GM18502 (cell line): ENCODE results near the gene MMP23B.
"Not testable (repeated sequence)": the region's sequence is repeated elsewhere in the genome, so short reads cannot be mapped to it uniquely, and the experiment has no call there.

Experiments
- ATAC-seq: cut with Tn5 transposase; IDR thresholded peaks from one replicate; pipeline ENCODE4 v1.9.1; 2021; ENCODE audit warnings: mild to moderate bottlenecking; ENCODE audit not compliant: unreplicated experiment, poor library complexity

The MMP23B gene

GRCh38 chr1:1662830-1663560 lies 31.0 kb downstream of the MMP23B start:
- not testable (repeated sequence) for ATAC-seq

- not testable (repeated sequence) for ATAC-seq
Observed at GRCh38 chr1:1664318-1664717, 32.3 kb downstream of the MMP23B start.

- ATAC-seq, result no peak
Observed at GRCh38 chr1:1664941-1665814, 33.2 kb downstream of the MMP23B start.

GRCh38 chr1:1665815-1666251 lies 33.9 kb downstream of the MMP23B start:
- no peak for ATAC-seq

- no peak for ATAC-seq
Observed at GRCh38 chr1:1666526-1666925, 34.6 kb downstream of the MMP23B start.

GRCh38 chr1:1669468-1670440 lies 37.8 kb downstream of the MMP23B start:
- no peak for ATAC-seq

- ATAC-seq, result no peak
Observed at GRCh38 chr1:1670866-1671265, 38.9 kb downstream of the MMP23B start.

GRCh38 chr1:1671365-1672119 lies 39.6 kb downstream of the MMP23B start:
- ATAC-seq, result no peak

GRCh38 chr1:1672181-1672965 lies 40.4 kb downstream of the MMP23B start:
- no peak for ATAC-seq

GRCh38 chr1:1674806-1675205 lies 42.8 kb downstream of the MMP23B start:
- not testable (repeated sequence) for ATAC-seq

- not testable (repeated sequence) for ATAC-seq
Observed at GRCh38 chr1:1675218-1675617, 43.2 kb downstream of the MMP23B start.

- ATAC-seq, result not testable (repeated sequence)
Observed at GRCh38 chr1:1676087-1676486, 44.1 kb downstream of the MMP23B start.

- peak; percentile 66 for ATAC-seq
Observed at GRCh38 chr1:1677718-1678580, 46.0 kb downstream of the MMP23B start.

- no peak for ATAC-seq
Observed at GRCh38 chr1:1678581-1679380, 46.8 kb downstream of the MMP23B start.

GRCh38 chr1:1680031-1680911 lies 48.3 kb downstream of the MMP23B start:
- ATAC-seq, result no peak

GRCh38 chr1:1680912-1681273 lies 48.9 kb downstream of the MMP23B start:
- no peak for ATAC-seq
